ENCODE measurements around the gene RPP40. TPM values are rescaled to one million over a fixed set of nuclear protein-coding genes. Genes with fewer than 3 reads are reported as not detected.
"Not testable (repeated sequence)": the region's sequence is repeated elsewhere in the genome, so short reads cannot be mapped to it uniquely, and the experiment has no call there.

RPP40 gene
- total and polyA plus RNA-seq, 2 of the 8 experiments (the other 6 are each of a cell fraction or from before 2014, with no cell fraction given) = 7.0 to 15.7 TPM

DNA sequence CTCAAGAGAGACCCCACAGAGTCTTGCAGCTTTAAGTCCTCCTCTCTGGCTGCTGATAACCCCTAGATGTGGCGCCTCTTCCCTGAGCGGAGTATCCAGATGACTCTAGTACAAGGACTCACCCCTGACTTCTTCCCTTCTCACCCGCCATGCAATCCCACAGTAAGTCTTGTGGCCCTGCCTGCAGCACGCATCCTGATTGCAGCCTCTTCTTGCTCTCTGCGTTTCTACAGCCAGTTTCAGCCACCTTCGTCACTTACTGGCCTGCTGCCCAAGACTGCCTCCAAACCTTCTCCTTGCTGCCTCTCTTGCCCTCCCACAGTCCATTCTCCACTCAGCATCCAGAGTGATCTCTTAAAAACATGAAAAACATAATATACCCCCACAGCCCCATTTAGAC lies 2.4 kb upstream of the RPP40 start:
- H3K27me3 ChIP-seq (replicated peaks in 1 of 4; ENCODE audit: control insufficient read depth in 3 of 4, extremely low read depth in 1 of 4, insufficient read depth in 3 of 4, low read length in 3 of 4) = no peaks in the 10 kb centered on the region; a peak in 1 of 7 replicates
- H2BK5ac ChIP-seq (ENCODE audit: low read depth, low read length) = no peak overlapping the region
- no peaks in the 10 kb centered on the region for H4K20me1 ChIP-seq (replicated peaks in 1 of 2; ENCODE audit: control insufficient read depth in 1 of 2, insufficient read depth in 2 of 2, low read length in 2 of 2)
- H3K79me1 ChIP-seq (ENCODE audit: low read depth, low read length) = no peaks in the 10 kb centered on the region
- no peaks in the 10 kb centered on the region for H3K23me2 ChIP-seq (ENCODE audit: low read depth, low read length)
- H3K27ac ChIP-seq (ENCODE audit: low read depth, low read length) = no peak overlapping the region
- H3K23ac ChIP-seq (ENCODE audit: insufficient read length) = no peak overlapping the region
- H3K79me2 ChIP-seq (ENCODE audit: control insufficient read depth in 1 of 2, insufficient read depth in 2 of 2, low read length in 2 of 2) = no peaks in the 10 kb centered on the region
- H3K4ac ChIP-seq (replicated peaks; ENCODE audit: insufficient read length, low read depth, low read length) = no peak overlapping the region
- H3K18ac ChIP-seq (ENCODE audit: extremely low read depth, low read length) = no peak overlapping the region
- H2AFZ ChIP-seq (ENCODE audit: low read length) = no peak overlapping the region
- no peak overlapping the region; the same call in 1 of the 2 replicates for H4K8ac ChIP-seq (ENCODE audit: extremely low read depth, insufficient read depth, low read length)
- H3K4me2 ChIP-seq (ENCODE audit: insufficient read depth in 1 of 2, low read depth in 2 of 2, low read length in 2 of 2) = no peak overlapping the region
- ChIA-PET POLR2A (ENCODE audit: partially characterized antibody) (interaction anchor here (0.9 kb wide), 1 partner anchor 9 kb away, joined by 3 read pairs; no protein-coding TSS in a partner anchor), CTCF (ENCODE audit: partially characterized antibody) (interaction anchor here (0.6 to 1.6 kb wide), 3 partner anchors 9 to 829 kb away, joined by 3 to 5 read pairs (median 4); no protein-coding TSS in a partner anchor)
- H2BK120ac ChIP-seq (replicated peaks; ENCODE audit: low read depth, low read length) = no peak overlapping the region
- FAIRE-seq = no peak
- no peaks in the 10 kb centered on the region; a peak in 1 of 4 replicates for H3K9me3 ChIP-seq (ENCODE audit: insufficient read depth in 2 of 2, low read depth in 1 of 2, low read length in 1 of 2)
- DNase-seq (ENCODE audit: low read depth in 1 of 2, low spot score in 2 of 2) = peak in 1 of 2 experiments; percentile 26
- no peak overlapping the region for H2BK12ac ChIP-seq (ENCODE audit: low read depth, low read length)
- no peak overlapping the region for H3K14ac ChIP-seq (ENCODE audit: insufficient read length)
- H4K5ac ChIP-seq (ENCODE audit: insufficient read length, low read depth, low read length) = no peak overlapping the region
- WGBS, 2 experiments (ENCODE audit: extremely low coverage in 1 of 2, insufficient coverage in 1 of 2, insufficient read length in 1 of 2, insufficient replicate concordance in 2 of 2, low coverage in 1 of 2, low lambda C conversion rate in 2 of 2, missing lambda C conversion rate in 1 of 2) = 86% methylated on average over 6 of the region's 6 CpGs; no CpG with 5 or more reads in 1 of the 2 experiments
- H3K4me3 ChIP-seq (ENCODE audit: extremely low read depth in 1 of 4, insufficient read depth in 2 of 4, low read depth in 3 of 4, low read length in 4 of 4) = no peak overlapping the region
- H3K56ac ChIP-seq (replicated peaks; ENCODE audit: insufficient read length, low read depth, low read length) = no peak overlapping the region
- H2BK20ac ChIP-seq (ENCODE audit: low read length) = no peak overlapping the region
- H2AK5ac ChIP-seq (ENCODE audit: low read depth, low read length) = no peak overlapping the region
- H4K91ac ChIP-seq (replicated peaks; ENCODE audit: insufficient read length, low read length) = no peak overlapping the region
- H3K4me1 ChIP-seq (replicated peaks in 1 of 4; ENCODE audit: control insufficient read depth in 3 of 4, insufficient read depth in 4 of 4, low read length in 3 of 4) = peaks cover 0 to 5% (median under 1%) of the 10 kb centered on the region in 4 experiments; a peak in 2 of 7 replicates
- TF ChIP-seq SP4 (IDR thresholded peaks at IDR 0.05; ENCODE audit: low read length) = no peak
- peak overlapping the region in 1 of 4 experiments; percentile 17; a peak in 1 of 7 replicates for H3K9ac ChIP-seq (replicated peaks in 1 of 4; ENCODE audit: extremely low read depth in 1 of 4, low read depth in 3 of 4, low read length in 3 of 4)
- peaks cover 0 to 3% (median under 1%) of the 10 kb centered on the region in 4 experiments; a peak in 2 of 8 replicates for H3K36me3 ChIP-seq (ENCODE audit: control insufficient read depth in 2 of 4, insufficient read depth in 4 of 4, low read length in 3 of 4)
- H2BK15ac ChIP-seq (ENCODE audit: low read length) = no peak overlapping the region

DNA sequence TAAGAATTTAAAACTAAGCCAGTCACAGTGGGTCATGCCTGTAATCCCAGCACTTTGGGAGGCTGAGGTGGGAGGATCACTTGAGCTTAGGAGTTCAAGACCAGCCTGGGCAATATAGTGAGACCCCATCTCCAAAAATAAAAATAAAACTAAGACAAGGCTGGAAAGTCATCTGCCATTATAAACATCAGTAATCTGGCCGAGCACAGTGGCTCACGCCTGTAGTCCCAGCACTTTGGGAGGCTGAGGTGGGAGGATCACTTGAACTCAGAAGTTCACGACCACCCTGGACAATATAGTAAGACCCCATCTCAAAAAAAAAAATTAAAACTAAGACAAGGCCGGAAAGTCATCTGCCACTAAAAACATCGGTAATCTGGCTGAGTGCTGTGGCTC lies 1.2 kb upstream of the RPP40 start:
- H3K4me2 ChIP-seq (ENCODE audit: insufficient read depth in 1 of 2, low read depth in 2 of 2, low read length in 2 of 2) = peak overlapping the region in 1 of 2 experiments; percentile 62; a peak in 1 of 4 replicates
- H3K4me1 ChIP-seq (replicated peaks in 1 of 4; ENCODE audit: control insufficient read depth in 3 of 4, insufficient read depth in 4 of 4, low read length in 3 of 4); H4K91ac ChIP-seq (replicated peaks; ENCODE audit: insufficient read length, low read length); H3K14ac ChIP-seq (ENCODE audit: insufficient read length); DNase-seq (ENCODE audit: low read depth in 1 of 2, low spot score in 2 of 2); H3K27ac ChIP-seq (ENCODE audit: low read depth, low read length); H3K23me2 ChIP-seq (ENCODE audit: low read depth, low read length); H3K4ac ChIP-seq (replicated peaks; ENCODE audit: insufficient read length, low read depth, low read length); FAIRE-seq; H3K23ac ChIP-seq (ENCODE audit: insufficient read length); POLR2A ChIA-PET (ENCODE audit: partially characterized antibody); H2BK5ac ChIP-seq (ENCODE audit: low read depth, low read length); H3K79me2 ChIP-seq (ENCODE audit: control insufficient read depth in 1 of 2, insufficient read depth in 2 of 2, low read length in 2 of 2); H3K79me1 ChIP-seq (ENCODE audit: low read depth, low read length); H3K18ac ChIP-seq (ENCODE audit: extremely low read depth, low read length); H3K9ac ChIP-seq (replicated peaks in 1 of 4; ENCODE audit: extremely low read depth in 1 of 4, low read depth in 3 of 4, low read length in 3 of 4); H4K8ac ChIP-seq (ENCODE audit: extremely low read depth, insufficient read depth, low read length); H4K20me1 ChIP-seq (replicated peaks in 1 of 2; ENCODE audit: control insufficient read depth in 1 of 2, insufficient read depth in 2 of 2, low read length in 2 of 2); H3K27me3 ChIP-seq (replicated peaks in 1 of 4; ENCODE audit: control insufficient read depth in 3 of 4, extremely low read depth in 1 of 4, insufficient read depth in 3 of 4, low read length in 3 of 4); H2BK20ac ChIP-seq (ENCODE audit: low read length); H2BK120ac ChIP-seq (replicated peaks; ENCODE audit: low read depth, low read length); H2BK15ac ChIP-seq (ENCODE audit: low read length); H4K5ac ChIP-seq (ENCODE audit: insufficient read length, low read depth, low read length); H3K9me3 ChIP-seq (ENCODE audit: insufficient read depth in 2 of 2, low read depth in 1 of 2, low read length in 1 of 2); H3K56ac ChIP-seq (replicated peaks; ENCODE audit: insufficient read length, low read depth, low read length); H2AK5ac ChIP-seq (ENCODE audit: low read depth, low read length); H3K36me3 ChIP-seq (ENCODE audit: control insufficient read depth in 2 of 4, insufficient read depth in 4 of 4, low read length in 3 of 4); H2AFZ ChIP-seq (ENCODE audit: low read length); H3K4me3 ChIP-seq (ENCODE audit: extremely low read depth in 1 of 4, insufficient read depth in 2 of 4, low read depth in 3 of 4, low read length in 4 of 4); H2BK12ac ChIP-seq (ENCODE audit: low read depth, low read length): not testable (repeated sequence)
- CTCF ChIA-PET (ENCODE audit: partially characterized antibody) = interaction anchor here (1.5 to 1.8 kb wide), 2 partner anchors 21 to 25 kb away, joined by 3 to 4 read pairs; no protein-coding TSS in a partner anchor
- 88% methylated on average over 5 of the region's 5 CpGs; no CpG with 5 or more reads in 1 of the 2 experiments for WGBS, 2 experiments (ENCODE audit: extremely low coverage in 1 of 2, insufficient coverage in 1 of 2, insufficient read length in 1 of 2, insufficient replicate concordance in 2 of 2, low coverage in 1 of 2, low lambda C conversion rate in 2 of 2, missing lambda C conversion rate in 1 of 2)
